GM12878 (cell line): ENCODE data around the gene MMP15.

Source experiments
- EZH2 ChIP-seq: IDR thresholded peaks from 2 replicates; pipeline ENCODE4 v1.6.1; 2012; ENCODE audit warnings: low read depth, mild to moderate bottlenecking, control low read depth, inconsistent platforms, low read length, borderline replicate concordance; ENCODE audit not compliant: control insufficient read depth
- SUPT20H ChIP-seq: IDR thresholded peaks from 2 replicates; pipeline ENCODE4 v1.6.1; 2011; ENCODE audit warnings: low read depth, mild to moderate bottlenecking, low read length, moderate library complexity, borderline replicate concordance; ENCODE audit not compliant: control insufficient read depth

DNA sequence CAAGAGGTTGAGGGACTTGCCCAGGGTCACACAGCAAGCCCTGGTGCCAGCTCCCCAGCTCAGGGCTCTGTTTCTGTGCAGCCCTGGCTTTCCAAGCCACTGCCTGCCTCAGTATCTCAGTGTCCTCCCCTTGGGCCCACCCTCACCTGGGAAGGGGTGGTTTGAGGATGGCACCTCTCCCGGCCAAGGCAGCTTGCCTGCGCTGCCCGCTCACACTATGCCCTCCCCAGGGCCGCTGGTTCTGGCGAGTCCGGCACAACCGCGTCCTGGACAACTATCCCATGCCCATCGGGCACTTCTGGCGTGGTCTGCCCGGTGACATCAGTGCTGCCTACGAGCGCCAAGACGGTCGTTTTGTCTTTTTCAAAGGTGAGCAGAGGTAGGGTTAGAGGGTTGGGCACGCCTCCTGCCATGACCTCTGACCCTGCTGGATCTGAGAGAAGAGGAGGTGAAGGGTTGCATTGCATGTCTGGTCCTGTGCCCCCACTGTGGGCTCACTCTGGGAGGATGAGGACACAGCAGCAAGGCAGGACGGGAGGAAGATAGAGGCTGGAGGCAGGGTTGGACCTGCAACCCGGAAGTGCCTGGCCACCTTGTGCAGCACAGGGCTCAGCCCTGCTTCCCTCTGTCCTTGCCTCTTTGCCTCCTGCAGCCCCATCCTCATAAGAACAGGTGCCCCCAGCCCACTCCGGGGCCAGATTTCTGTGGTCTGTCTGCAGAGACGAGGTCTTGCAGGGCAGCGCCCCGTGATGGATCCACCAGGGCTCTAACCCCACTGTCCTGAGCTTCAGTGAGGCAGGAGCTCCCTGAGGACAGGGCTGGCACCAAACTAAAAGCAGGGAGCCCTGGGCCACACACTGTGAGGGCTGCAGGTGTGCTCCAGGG lies 16.7 kb downstream of the MMP15 start:
- TF ChIP-seq EZH2 (no peak), SUPT20H (no peak)
